Prostate gland (tissue), 2 donors: ENCODE measurements around the gene TWF1.

Experiments
- POLR2A ChIP-seq: fragments of 450-650 bp; IDR thresholded peaks from one replicate; pipeline ENCODE4 v1.6.1; 2016; ENCODE audit warnings: antibody characterized with exemption, mild to moderate bottlenecking
- TF ChIP-seq, protein P1 (sequence below), 4 experiments: fragments of 200-600 bp in 2 of 4; fragments of 450-650 bp in 2 of 4; sonication (generic) in 2 of 4; IDR thresholded peaks; 1 replicate in 3 of 4; 2 replicates in 1 of 4; pipeline ENCODE4 v1.5.1; 2016 to 2019; ENCODE audit warnings: antibody characterized with exemption in 4 of 4, mild to moderate bottlenecking in 2 of 4, moderate library complexity in 2 of 4

DNA sequence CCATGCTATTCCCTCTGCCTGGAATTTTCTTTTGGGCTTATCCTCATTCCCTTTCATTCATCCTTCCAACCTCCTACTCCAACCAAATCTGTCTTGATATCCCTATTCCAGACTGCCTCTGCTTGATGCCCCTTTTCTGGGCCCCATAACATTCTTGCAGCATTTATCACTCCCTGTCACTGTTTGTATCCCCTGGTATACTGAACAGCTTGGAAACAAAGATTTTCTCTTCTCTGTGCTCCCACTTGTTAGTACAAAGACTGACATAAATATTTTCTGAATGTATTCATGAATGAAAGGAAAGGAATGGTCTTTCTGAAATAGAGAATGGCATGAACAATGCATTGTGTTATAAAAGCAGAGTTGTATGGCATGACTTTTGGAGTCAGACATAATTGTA is 39.8 kb downstream of the TWF1 start:
- TF ChIP-seq, protein P1, sequence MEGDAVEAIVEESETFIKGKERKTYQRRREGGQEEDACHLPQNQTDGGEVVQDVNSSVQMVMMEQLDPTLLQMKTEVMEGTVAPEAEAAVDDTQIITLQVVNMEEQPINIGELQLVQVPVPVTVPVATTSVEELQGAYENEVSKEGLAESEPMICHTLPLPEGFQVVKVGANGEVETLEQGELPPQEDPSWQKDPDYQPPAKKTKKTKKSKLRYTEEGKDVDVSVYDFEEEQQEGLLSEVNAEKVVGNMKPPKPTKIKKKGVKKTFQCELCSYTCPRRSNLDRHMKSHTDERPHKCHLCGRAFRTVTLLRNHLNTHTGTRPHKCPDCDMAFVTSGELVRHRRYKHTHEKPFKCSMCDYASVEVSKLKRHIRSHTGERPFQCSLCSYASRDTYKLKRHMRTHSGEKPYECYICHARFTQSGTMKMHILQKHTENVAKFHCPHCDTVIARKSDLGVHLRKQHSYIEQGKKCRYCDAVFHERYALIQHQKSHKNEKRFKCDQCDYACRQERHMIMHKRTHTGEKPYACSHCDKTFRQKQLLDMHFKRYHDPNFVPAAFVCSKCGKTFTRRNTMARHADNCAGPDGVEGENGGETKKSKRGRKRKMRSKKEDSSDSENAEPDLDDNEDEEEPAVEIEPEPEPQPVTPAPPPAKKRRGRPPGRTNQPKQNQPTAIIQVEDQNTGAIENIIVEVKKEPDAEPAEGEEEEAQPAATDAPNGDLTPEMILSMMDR (IDR thresholded peaks at IDR 0.05) = no peak
- no peak for TF ChIP-seq POLR2A
